Measurements from ENCODE around the gene TEAD4. TPM values are rescaled to one million over a fixed set of nuclear protein-coding genes. Genes with fewer than 3 reads are reported as not detected.

The TEAD4 gene
- total and polyA plus RNA-seq, 12 donors = 4.7 to 45.6 (median 11.4) TPM

DNA sequence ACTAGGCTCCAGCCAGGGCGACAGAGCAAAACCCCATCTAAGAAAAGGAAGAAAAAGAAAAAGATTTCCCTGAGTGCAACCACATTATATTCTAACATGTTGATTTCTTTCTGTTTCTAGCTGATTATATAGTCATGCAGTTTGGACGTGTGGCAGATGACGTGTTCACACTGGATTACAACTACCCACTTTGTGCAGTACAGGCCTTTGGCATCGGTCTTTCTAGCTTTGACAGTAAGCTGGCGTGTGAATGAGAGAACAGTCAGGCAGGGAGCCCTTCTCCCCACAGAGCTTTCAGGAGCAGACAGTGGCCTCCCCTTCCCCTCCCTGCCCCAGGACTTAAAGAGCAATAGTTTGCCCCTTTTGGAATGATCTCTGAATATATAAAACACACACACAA, 20.0 kb upstream of the TEAD4 start:
- Histone ChIP-seq H3K4me3 (no peak overlapping the region), H3K27me3 (no peaks in the 10 kb centered on the region), H3K4me1 (peaks cover 0 to 2% (median under 1%) of the 10 kb centered on the region in 9 donors), H3K36me3 (peaks cover 0 to 74% (median 10%) of the 10 kb centered on the region in 9 donors), H3K9me3 (no peaks in the 10 kb centered on the region), H3K27ac (no peak overlapping the region)
- ATAC-seq (no peak), DNase-seq (no peak)
- TF ChIP-seq, protein P1, sequence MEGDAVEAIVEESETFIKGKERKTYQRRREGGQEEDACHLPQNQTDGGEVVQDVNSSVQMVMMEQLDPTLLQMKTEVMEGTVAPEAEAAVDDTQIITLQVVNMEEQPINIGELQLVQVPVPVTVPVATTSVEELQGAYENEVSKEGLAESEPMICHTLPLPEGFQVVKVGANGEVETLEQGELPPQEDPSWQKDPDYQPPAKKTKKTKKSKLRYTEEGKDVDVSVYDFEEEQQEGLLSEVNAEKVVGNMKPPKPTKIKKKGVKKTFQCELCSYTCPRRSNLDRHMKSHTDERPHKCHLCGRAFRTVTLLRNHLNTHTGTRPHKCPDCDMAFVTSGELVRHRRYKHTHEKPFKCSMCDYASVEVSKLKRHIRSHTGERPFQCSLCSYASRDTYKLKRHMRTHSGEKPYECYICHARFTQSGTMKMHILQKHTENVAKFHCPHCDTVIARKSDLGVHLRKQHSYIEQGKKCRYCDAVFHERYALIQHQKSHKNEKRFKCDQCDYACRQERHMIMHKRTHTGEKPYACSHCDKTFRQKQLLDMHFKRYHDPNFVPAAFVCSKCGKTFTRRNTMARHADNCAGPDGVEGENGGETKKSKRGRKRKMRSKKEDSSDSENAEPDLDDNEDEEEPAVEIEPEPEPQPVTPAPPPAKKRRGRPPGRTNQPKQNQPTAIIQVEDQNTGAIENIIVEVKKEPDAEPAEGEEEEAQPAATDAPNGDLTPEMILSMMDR (IDR thresholded peaks at IDR 0.05) = no peak
- 89 to 91% methylated on average over 5 of the region's 5 CpGs for WGBS, 2 donors
- intact Hi-C loops (cut with DNase I) = no loop called here

DNA sequence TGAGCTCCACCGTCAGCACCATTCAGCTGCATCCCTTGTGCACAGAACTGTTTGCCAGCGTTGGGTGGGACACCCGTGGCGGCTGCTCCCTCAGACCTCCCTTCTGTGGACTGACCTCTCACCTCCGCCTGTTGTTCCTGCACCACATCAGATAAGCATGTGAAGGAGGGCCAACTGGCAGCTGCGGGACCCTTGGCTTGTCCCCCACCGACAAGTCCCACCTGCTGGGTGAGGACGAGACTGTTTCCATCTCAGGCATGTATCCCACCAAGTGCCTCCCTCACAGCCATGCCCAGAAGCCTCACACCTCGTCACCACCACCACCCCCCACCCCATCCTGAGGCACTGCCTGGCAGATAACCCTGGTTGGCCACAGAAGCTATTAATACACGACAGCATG, 18.6 kb upstream of the TEAD4 start:
- Histone ChIP-seq H3K4me1 (peaks cover 0 to 10% (median 6%) of the 10 kb centered on the region in 9 donors), H3K27ac (no peak overlapping the region), H3K36me3 (peaks cover 0 to 60% (median 4%) of the 10 kb centered on the region in 9 donors), H3K27me3 (no peaks in the 10 kb centered on the region), H3K9me3 (no peaks in the 10 kb centered on the region), H3K4me3 (no peak overlapping the region)
- TF ChIP-seq, protein P1 (IDR thresholded peaks at IDR 0.05) = no peak
- ATAC-seq (peak in 2 of 8 donors; percentile 6 to 19), DNase-seq (no peak)
- intact Hi-C loops (cut with DNase I) = loop anchor here in 7 of 10 donors (1.0 to 10.0 kb wide), 6 partner anchors 48 to 92 kb away; partner anchors contain the start of genes TEX52 (in 1 of the 7) and TULP3 (in 1 of the 7)
- WGBS, 2 donors = 47 to 49% methylated on average over 10 of the region's 10 CpGs

GRCh38 chr12:2941524-2941923, 17.7 kb upstream of the TEAD4 start:
- Histone ChIP-seq H3K4me3 (no peak overlapping the region), H3K27ac (no peak overlapping the region), H3K36me3 (peaks cover 0 to 52% (median 4%) of the 10 kb centered on the region in 9 donors), H3K4me1 (peaks cover 0 to 10% (median 6%) of the 10 kb centered on the region in 9 donors), H3K9me3 (no peaks in the 10 kb centered on the region), H3K27me3 (no peaks in the 10 kb centered on the region)
- no peak for ATAC-seq
- DNase-seq = no peak
- intact Hi-C loops (cut with DNase I) = loop anchor here in 7 of 10 donors (5.0 to 10.0 kb wide), 5 partner anchors 49 to 91 kb away; partner anchors contain the start of genes TEX52 (in 1 of the 7) and TULP3 (in 1 of the 7)
- WGBS, 2 donors = 77 to 85% methylated on average over 8 of the region's 8 CpGs
- TF ChIP-seq, protein P1 (IDR thresholded peaks at IDR 0.05) = no peak

GRCh38 chr12:2944401-2945047, 14.7 kb upstream of the TEAD4 start:
- TF ChIP-seq, protein P1 (IDR thresholded peaks at IDR 0.05) = peak; percentile 47 to 78 (median 68)
- Histone ChIP-seq H3K4me3 (no peak overlapping the region), H3K27me3 (no peaks in the 10 kb centered on the region), H3K27ac (no peak overlapping the region), H3K9me3 (no peaks in the 10 kb centered on the region), H3K4me1 (peaks cover 0 to 10% (median 6%) of the 10 kb centered on the region in 9 donors), H3K36me3 (peaks cover 0 to 24% (median 0%) of the 10 kb centered on the region in 9 donors)
- intact Hi-C loops (cut with DNase I) = loop anchor here in 7 of 10 donors (5.0 to 10.0 kb wide), 5 partner anchors 52 to 90 kb away; partner anchors contain the start of genes TEX52 (in 1 of the 7) and TULP3 (in 1 of the 7)
- ATAC-seq = peak; percentile 47 to 91 (median 70)
- WGBS, 2 donors = 29% methylated on average over 24 of the region's 24 CpGs
- peak; percentile 27 to 38 for DNase-seq

Measured in heart right ventricle (tissue), 16 donors.